Daoy (cell line): ENCODE data around the gene ST6GALNAC4. TPM values are rescaled to one million over a fixed set of nuclear protein-coding genes. Genes with fewer than 3 reads are reported as not detected.
"Not testable (repeated sequence)": the region's sequence is repeated elsewhere in the genome, so short reads cannot be mapped to it uniquely, and the experiment has no call there.

Experiments used
- DNase-seq: peaks from one replicate; pipeline ENCODE4 v3.0.0-alpha.2; 2015; ENCODE audit warnings: low read depth
- total RNA-seq: library from RNA; depleted of rRNA; stranded (reverse); fragments of >200 nt; shearing (Covaris generic); gene quantifications from 2 replicates; pipeline ENCODE4 v1.2.3, GENCODE V29; 2014; rRNA removed

The ST6GALNAC4 gene
- total RNA-seq, 1 experiment from 2014 or later = 29.1 TPM

DNA sequence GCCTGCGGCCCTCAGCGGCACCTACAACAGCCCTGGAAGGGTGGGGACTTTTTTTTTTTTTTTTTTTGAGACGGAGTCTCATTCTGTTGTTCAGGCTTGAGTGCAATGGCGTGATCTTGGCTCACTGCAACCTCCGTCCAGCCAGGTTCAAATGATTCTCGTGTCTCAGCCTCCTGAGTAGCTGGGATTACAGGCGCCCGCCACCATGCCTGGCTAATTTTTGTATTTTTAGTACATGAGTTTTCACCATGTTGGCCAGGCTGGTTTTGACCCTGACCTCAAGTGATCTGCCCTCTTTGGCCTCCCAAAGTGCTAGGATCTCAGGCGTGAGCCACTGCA lies 46.7 kb downstream of the ST6GALNAC4 start:
- not testable (repeated sequence) for DNase-seq

DNA sequence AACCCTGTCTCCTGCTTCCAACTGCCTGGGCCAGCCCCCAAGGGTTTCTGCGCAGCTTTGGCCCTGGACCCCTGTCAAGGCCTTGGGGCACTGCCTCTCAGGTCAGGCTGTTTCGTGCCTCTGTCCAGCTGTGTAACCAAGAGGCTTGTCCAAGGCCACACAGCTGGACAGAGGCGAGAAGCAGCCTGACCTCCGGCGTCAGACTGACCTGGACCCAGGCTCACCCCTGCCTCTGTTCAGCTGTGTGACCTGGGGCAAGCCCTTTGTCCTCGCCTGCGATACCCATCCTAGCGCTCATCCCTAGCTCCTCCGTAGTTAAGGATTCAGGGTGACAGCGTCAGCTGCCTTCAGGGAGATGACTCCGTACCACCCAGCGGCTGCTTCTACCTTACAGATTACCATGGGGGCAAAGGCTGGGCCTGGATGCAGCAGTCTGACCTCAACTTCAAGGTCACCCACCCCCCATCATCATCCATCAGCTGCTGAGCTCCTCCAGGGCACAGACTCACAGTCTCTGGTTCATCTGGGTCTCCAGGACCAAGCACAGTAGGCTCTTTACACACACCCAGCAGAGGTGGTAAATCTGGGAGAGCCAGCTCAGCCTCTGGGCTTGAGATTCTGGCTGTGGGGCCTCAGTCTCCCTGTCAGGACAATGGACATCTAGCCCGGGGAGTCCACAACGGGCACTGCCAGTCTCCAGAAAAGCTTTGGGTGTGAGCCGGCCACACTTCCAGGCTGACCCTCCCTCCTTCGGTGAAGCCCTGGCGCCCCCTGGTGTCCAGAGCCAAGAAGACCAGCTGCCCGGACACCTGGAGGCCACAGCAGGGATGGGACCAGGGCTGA lies 47.3 kb downstream of the ST6GALNAC4 start:
- DNase-seq = peak; percentile 92

DNA sequence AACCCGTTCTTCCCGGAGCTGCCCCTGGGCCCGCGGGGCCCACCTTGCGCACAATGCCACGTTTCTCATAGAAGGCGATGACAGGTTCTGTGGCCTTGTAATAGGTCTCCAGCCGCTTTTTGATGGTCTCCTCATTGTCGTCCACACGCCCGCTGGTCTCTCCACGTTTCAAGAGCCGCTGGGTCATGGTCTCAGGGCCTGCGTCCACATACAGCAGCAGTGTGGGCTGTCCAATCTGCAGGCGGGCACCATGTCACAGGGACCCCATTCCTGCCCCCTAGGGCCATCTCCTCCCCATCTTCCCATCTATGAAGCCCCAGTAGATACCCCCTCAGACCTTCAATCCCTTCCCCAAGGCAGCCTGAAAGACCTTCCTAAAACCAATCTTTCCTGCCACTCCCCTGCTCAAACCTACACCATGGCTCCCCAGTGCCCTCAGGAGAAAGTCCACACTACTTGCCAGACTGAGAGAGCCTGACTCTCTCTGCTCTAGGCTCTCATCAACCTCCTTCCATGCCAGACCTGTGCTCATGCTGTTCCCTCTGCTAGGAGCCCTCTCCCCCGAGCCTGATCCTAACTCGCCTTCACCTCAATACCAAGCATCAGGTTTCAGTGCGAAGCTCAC lies 48.5 kb downstream of the ST6GALNAC4 start:
- no peak for DNase-seq

DNA sequence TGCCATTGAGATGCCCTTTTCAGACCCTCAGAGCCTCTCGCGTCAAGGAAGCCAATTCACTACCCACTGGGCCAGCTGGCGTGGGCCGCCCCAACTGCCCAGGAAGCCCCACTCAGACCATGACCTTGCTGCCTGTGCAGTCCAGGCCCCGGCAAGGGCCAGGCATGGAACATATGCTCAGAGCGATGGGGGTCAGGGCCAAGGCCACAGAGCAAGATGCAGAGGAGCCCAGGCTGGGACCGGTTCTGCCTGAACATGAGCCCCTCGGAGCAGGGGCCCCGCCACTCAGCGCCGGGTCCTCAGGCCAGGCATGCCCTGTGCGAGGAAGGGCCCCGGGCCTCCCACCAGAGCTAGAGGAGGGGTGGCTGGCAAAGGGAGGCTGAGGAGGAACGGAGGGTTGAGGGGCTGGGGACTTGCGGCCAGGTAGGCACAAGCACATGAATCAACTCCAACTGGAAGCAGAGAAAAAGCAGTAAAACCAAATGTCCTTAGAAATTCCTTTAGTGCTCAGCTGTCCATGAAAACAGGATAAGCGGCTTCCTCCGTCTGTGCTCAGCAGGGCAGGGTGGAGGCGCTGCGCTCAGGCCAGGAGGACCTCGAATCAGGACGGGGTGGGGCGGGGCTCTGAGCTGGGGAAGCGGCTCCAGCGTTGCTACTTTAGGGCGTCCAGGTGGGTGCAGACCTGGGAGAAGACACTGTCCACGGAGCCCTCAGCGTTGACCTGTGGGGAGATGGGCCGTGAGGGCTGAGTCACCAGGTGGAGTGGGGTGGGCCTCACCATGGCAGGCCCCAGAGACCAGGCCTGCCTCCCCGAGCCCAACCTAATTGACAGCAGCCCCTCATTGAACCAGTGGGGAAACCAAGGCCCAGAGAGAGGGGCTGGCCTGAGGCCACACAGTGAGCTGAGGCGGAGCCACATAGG lies 49.2 kb downstream of the ST6GALNAC4 start:
- no peak for DNase-seq

DNA sequence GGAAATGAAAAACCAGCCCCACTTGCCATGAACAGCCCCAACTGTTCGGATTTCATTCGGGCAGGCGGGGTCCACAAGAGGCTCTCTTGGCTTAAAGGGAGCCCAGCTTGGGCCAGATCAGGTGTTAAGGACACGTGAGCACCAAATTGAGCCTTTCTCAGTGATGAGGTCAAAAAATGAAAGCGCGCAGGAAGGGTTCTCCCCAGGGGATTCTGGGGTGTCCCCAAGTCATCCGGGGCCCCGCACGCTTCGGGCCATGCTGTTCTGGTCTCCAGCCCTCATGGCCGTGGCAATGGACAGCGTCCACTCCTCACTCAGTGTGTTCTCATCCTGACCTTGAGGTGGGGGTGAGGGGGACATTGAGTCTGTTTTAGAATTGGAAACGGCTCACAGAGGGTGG lies 50.3 kb downstream of the ST6GALNAC4 start:
- DNase-seq = no peak

DNA sequence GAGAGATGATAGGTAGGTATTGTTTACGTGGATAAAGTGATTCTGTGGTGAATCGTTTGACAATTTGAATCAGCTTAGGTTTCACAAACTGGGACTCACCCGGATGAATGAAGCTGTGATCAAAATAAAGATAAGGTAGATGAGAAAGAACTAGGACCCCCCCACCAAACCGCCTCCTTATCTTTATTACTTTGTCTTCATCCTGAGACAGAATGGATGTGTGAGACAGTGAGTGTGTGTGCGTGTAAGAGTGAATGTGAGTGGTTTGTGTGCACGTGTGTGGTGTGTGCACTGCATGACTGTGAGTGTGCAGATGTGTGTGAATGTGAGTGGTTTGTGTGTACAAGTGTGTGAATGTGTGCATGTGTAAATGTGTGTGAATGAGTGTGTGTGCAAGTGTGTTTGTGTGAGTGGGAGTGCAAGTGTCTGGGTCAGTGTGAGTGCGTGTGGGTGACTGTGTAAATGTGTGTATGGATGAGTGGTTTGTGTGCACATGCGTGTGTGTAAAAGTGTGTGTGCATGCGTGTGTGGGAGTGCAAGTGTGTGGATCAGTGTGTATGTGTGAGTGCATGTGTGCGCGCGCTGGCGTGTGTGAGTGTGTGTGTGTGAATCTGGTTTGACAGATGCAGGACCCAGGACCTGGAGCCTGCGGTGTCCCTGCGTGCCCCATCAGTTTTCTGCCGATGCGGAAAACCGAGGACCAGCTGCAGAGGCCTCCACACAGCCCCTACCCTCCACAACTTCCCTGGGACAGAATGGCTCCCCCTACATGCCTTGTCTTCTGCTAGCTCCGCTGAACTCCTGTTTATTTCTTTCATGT lies 51.0 kb downstream of the ST6GALNAC4 start:
- DNase-seq = no peak

DNA sequence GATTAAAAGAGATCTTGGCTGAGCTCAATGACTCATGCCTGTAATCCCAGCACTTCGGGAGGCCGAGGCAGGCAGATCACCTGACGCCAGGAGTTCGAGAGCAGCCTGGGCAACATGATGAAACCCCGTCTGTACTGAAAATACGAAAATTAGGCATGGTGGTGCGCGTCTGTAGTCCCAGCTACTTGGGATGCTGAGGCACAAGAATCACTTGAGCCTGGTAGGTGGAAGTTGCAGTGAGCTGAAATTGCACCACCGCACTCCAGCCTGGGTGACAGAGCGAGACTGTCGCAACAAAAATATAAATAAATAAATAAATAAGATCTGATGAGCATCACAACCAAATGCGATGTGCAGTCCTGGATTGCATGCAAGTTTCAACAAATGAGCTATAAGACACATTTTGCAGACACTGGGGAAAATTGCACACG lies 53.6 kb downstream of the ST6GALNAC4 start:
- DNase-seq = no peak

DNA sequence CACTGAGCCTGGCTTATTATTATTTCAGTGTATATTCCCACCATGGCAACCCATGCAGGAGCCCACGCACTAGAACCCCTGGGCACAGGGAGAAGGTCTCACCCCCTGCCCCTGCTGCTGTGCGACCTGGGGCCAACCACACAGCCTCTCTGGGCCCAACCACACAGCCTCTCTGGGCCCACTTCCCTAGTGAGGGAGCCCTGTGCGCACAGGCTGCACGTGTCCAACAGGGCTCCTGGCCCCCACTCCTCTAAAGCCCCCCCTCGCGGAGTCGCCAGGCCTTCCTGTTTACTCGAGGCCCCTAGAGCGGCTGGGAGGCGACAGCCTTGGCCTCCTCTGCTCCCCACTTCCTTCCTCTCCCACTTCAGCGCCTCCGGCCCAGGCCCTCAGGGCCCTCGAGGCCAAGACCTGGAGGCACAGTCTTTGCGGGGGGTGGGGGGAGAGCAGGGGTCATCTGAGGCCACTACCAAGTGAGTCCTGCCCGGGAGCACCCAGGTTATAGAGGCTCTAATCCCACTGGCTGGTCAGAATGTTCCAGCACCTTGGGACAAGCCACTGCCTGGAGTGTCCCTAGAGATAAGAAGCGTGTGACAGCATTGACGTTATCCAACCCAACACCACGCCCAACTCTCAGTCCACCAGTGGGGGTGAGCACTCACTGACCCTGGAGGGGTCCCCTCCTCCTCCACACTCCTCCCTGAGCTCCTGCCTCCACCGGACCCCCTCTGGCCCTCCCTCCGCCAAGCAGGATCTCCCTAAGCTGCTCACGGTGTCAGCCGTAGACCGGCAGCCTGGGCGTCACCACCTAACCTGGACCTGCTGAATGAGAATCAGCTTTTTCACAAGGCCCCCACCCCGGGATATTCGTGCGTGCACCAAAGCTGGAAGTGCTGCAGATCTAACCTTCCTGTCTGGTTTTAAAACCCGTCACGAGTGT lies 54.5 kb downstream of the ST6GALNAC4 start:
- DNase-seq = no peak

DNA sequence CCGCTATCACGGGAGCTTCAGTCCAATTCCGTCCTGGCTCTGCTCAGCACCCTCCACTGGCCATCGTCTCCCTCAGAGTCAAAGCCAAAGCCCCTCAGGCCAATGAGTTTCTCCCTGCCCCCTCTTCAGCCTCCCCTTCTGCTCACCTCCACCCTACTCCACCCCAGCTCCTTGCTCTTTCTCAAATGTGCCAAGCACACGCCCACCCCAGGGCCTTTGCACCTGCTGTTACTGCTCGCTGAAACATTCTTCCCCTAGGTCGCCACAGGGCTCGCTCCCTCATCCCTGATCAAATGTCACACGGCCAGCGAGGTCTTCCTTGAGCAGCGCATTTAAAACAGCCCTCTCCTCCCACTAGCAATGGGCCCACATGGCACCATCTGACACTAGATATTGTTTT lies 56.1 kb downstream of the ST6GALNAC4 start:
- no peak for DNase-seq

DNA sequence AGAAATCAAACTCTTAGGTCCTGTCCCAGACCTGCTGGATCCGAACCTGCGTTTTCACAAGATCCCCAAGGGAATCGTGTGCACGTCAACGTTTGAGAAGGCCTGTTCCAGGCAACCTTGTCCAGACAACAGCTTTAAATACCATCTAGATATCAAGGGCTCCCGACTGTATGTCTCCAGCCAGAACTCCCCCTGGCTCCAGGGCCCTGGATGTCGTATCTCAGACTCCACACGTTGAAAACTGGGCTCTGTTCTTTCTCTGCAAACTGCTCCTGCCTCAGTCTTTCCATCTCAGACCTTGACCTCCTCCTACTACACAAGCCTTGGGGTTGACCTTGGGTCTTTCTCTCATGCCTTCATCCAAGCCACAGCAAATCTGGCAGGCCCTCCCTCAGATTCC lies 56.6 kb downstream of the ST6GALNAC4 start:
- no peak for DNase-seq

DNA sequence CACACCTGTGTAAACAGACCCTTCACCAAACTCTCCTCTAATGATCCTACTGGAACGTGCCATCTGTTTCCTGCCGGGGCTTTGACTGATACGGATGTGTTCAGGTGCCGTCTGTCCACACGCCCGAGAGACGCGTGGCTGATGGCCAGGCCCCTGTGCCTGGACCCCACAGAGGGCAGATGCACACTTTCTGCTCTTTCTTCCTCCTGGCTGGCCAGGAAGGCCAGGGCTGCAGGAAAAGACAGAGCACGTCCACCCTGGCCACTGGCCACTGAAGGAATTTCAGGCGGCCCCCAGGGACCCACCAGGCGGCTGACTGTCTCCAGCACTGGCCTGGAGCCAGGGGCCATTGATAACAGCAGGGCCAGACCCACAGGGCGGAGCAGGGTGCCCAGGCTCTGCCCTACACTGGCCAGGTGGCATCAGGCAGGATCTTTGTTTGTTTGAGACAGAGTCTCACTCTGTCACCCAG lies 58.8 kb downstream of the ST6GALNAC4 start:
- peak; percentile 47 for DNase-seq

Other genes starting within 250 kb of the ST6GALNAC4 start
- not detected in 2 replicates for gene CFAP157, start 210.1 kb downstream of the ST6GALNAC4 start, total RNA-seq
- gene PTRH1, start 201.4 kb downstream of the ST6GALNAC4 start, total RNA-seq = 17.4 and 31.4 TPM in 2 replicates
- gene TTC16, start 201.0 kb downstream of the ST6GALNAC4 start, total RNA-seq = 0.06 TPM in 1 of 2 replicates, not detected in the other
- 5.3 and 18.9 TPM in 2 replicates for gene TOR2A, start 181.7 kb downstream of the ST6GALNAC4 start, total RNA-seq
- not detected in 2 replicates for gene SH2D3C, start 138.4 kb downstream of the ST6GALNAC4 start, total RNA-seq
- 47.7 and 56.1 TPM in 2 replicates for gene CDK9, start 131.0 kb downstream of the ST6GALNAC4 start, total RNA-seq
- gene FPGS, start 114.2 kb downstream of the ST6GALNAC4 start, total RNA-seq = 117 and 120 TPM in 2 replicates
- gene ENG, start 62.4 kb downstream of the ST6GALNAC4 start, total RNA-seq = 2.6 and 4.1 TPM in 2 replicates
- gene AK1, start 39.4 kb downstream of the ST6GALNAC4 start, total RNA-seq = 37.5 and 73.4 TPM in 2 replicates
- gene ST6GALNAC6, start 17.4 kb downstream of the ST6GALNAC4 start, total RNA-seq = 11.3 and 12.7 TPM in 2 replicates
- gene PIP5KL1, start 13.7 kb upstream of the ST6GALNAC4 start, total RNA-seq = 0.18 and 0.51 TPM in 2 replicates
- 51.9 and 56.2 TPM in 2 replicates for gene DPM2, start 20.8 kb upstream of the ST6GALNAC4 start, total RNA-seq
- 2.9 and 6.3 TPM in 2 replicates for gene EEIG1, start 63.9 kb upstream of the ST6GALNAC4 start, total RNA-seq
- 19.4 and 25.5 TPM in 2 replicates for gene NAIF1, start 150.3 kb upstream of the ST6GALNAC4 start, total RNA-seq
- 23.5 and 30.5 TPM in 2 replicates for gene SLC25A25, start 151.2 kb upstream of the ST6GALNAC4 start, total RNA-seq
- gene PTGES2, start 210.7 kb upstream of the ST6GALNAC4 start, total RNA-seq = 109 and 136 TPM in 2 replicates
- not detected in 2 replicates for gene LCN2, start 232.4 kb upstream of the ST6GALNAC4 start, total RNA-seq
- gene BBLN, start 243.2 kb upstream of the ST6GALNAC4 start, total RNA-seq = 121 and 122 TPM in 2 replicates